Glomerular visceral epithelial cell (primary cell): ENCODE data around the gene CEP55.

ENCODE experiments used
- DNase-seq: peaks from one replicate; pipeline ENCODE4 v3.0.0-alpha.2; 2016; ENCODE audit errors: extremely low spot score

CEP55 gene

GRCh38 chr10:93469454-93469853 is 27.0 kb upstream of the CEP55 start:
- no peak for DNase-seq

GRCh38 chr10:93471110-93471651 is 25.2 kb upstream of the CEP55 start:
- peak; percentile 88 for DNase-seq

- no peak for DNase-seq
Observed at GRCh38 chr10:93473161-93473560, 23.3 kb upstream of the CEP55 start.

- DNase-seq = no peak
Observed at GRCh38 chr10:93473804-93474472, 22.5 kb upstream of the CEP55 start.

GRCh38 chr10:93475227-93475626 is 21.2 kb upstream of the CEP55 start:
- no peak for DNase-seq

- DNase-seq = peak; percentile 61
Observed at GRCh38 chr10:93475871-93476270, 20.5 kb upstream of the CEP55 start.

- no peak for DNase-seq
Observed at GRCh38 chr10:93476756-93477155, 19.7 kb upstream of the CEP55 start.

- DNase-seq = no peak
Observed at GRCh38 chr10:93478873-93479272, 17.5 kb upstream of the CEP55 start.

- DNase-seq = no peak
Observed at GRCh38 chr10:93481637-93482144, 14.7 kb upstream of the CEP55 start.

GRCh38 chr10:93482145-93482834 is 14.1 kb upstream of the CEP55 start, which contains the start of gene MYOF:
Gene MYOF, minus strand, starts transcription at chr10:93482334. Its CDS starts 140 bp downstream, at chr10:93482194.
- DNase-seq = peak; percentile 87

- no peak for DNase-seq
Observed at GRCh38 chr10:93485690-93486089, 10.7 kb upstream of the CEP55 start.

- no peak for DNase-seq
Observed at GRCh38 chr10:93488956-93489528, 7.4 kb upstream of the CEP55 start.

- DNase-seq = no peak
Observed at GRCh38 chr10:93491602-93492121, 4.8 kb upstream of the CEP55 start.

GRCh38 chr10:93493162-93493561 is 3.2 kb upstream of the CEP55 start:
- DNase-seq = peak; percentile 37

GRCh38 chr10:93494494-93494893 is 1.9 kb upstream of the CEP55 start:
- DNase-seq = no peak

- DNase-seq = peak; percentile 48
Observed at GRCh38 chr10:93495654-93496321, 624 bp upstream of the CEP55 start.

- DNase-seq = no peak
Observed at GRCh38 chr10:93498166-93498565, 1.8 kb downstream of the CEP55 start.

- DNase-seq = no peak
Observed at GRCh38 chr10:93501650-93502049, 5.2 kb downstream of the CEP55 start.

- no peak for DNase-seq
Observed at GRCh38 chr10:93503075-93503474, 6.7 kb downstream of the CEP55 start.

- no peak for DNase-seq
Observed at GRCh38 chr10:93505075-93505474, 8.7 kb downstream of the CEP55 start.

- no peak for DNase-seq
Observed at GRCh38 chr10:93509816-93510215, 13.4 kb downstream of the CEP55 start.

GRCh38 chr10:93512565-93512964 is 16.2 kb downstream of the CEP55 start:
- DNase-seq = no peak
